Skeletal muscle satellite cell (primary cell): ENCODE results near the gene MDGA2.
"Not testable (repeated sequence)": the region's sequence is repeated elsewhere in the genome, so short reads cannot be mapped to it uniquely, and the experiment has no call there.

Experiments
- H3K27me3 ChIP-seq: 2 replicates; pipeline ENCODE4 v1.7.0; 2013; ENCODE audit warnings: low read length; ENCODE audit not compliant: control insufficient read depth, insufficient read depth
- H3K36me3 ChIP-seq: 2 replicates; pipeline ENCODE4 v1.7.0; 2013; ENCODE audit warnings: mild to moderate bottlenecking, control low read depth, low read length; ENCODE audit not compliant: insufficient read depth
- H3K4me1 ChIP-seq: 2 replicates; pipeline ENCODE4 v1.7.0; 2013; ENCODE audit warnings: low read length; ENCODE audit not compliant: control insufficient read depth, insufficient read depth
- H3K4me2 ChIP-seq: 2 replicates; pipeline ENCODE4 v1.7.0; 2013; ENCODE audit warnings: mild to moderate bottlenecking, low read length
- H3K4me3 ChIP-seq: 2 replicates; pipeline ENCODE4 v1.7.0; 2013; ENCODE audit warnings: low read length
- H3K9ac ChIP-seq: 2 replicates; pipeline ENCODE4 v1.7.0; 2013; ENCODE audit warnings: mild to moderate bottlenecking, low read depth, low read length, moderate library complexity
- H3K9me3 ChIP-seq: replicated peaks from 2 replicates; pipeline ENCODE4 v1.7.0; 2013; ENCODE audit warnings: mild to moderate bottlenecking, control low read depth, low read length

MDGA2 gene

DNA sequence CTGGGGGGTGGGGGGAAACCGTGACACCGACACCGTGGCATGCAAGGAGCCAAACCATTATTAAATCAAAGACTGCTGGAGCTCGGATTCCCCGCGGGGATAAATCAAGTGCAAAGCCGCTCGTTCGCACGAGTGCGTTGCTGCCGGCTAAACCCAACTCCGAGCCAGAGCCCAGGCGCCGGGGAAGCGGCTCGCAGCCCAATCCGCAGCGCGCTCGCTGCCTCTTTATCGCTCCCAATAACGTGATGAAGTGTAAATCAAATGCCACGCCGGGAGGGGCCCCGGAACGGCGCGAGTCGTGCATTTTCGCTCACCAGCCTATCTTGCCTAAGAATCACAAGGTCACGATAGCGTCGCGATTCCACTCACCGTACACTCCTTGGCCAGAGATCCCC, 1.3 kb downstream of the MDGA2 start:
- H3K27me3 ChIP-seq = peaks cover 11% of the 10 kb centered on the region
- H3K4me1 ChIP-seq = no peaks in the 10 kb centered on the region

DNA sequence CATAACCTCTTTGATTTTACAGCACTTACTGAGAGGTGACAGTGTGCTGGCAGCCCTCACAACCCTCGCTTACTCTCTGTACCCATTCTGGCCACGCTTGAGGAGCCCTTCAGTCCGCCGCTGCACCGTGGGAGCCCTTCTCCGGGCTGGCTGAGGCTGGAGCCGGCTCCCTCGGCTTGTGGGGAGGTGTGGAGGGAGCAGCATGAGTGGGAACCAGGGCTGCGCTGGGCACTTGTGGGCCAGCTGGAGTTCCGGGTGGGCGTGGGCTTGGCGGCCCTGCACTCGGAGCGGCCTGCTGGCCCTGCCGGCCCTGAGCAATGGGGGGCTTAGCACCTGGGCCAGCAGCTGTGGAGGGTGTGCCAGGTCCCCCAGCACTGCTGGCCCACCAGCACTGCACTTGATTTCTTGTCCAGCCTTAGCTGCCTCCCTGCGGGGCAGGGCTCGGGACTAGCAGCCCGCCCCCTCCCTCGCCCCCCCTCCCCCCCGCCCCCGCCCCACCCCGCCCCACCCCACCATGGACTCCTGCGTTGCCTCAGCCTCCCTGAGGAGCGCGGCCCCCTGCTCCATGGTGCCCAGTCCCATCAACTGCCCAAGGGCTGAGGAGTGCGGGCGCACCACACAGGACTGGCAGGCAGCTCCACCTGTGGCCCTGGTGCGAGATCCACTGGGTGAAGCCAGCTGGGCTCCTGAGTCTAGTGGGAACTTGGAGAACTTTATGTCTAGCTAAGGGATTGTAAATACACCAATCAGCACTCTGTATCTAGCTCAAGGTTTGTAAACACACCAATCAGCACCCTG, 9.9 kb downstream of the MDGA2 start:
- Histone ChIP-seq H3K4me1 (no peaks in the 10 kb centered on the region), H3K36me3 (no peaks in the 10 kb centered on the region), H3K9me3 (no peaks in the 10 kb centered on the region), H3K27me3 (no peaks in the 10 kb centered on the region), H3K4me3 (no peak overlapping the region), H3K4me2 (no peak overlapping the region), H3K9ac (no peak overlapping the region)

More for the DNA sequence above, 1.3 kb downstream of the MDGA2 start:
- Histone ChIP-seq H3K9me3 (no peaks in the 10 kb centered on the region), H3K36me3 (no peaks in the 10 kb centered on the region), H3K9ac (no peak overlapping the region), H3K4me2 (no peak overlapping the region), H3K4me3 (no peak overlapping the region)

DNA sequence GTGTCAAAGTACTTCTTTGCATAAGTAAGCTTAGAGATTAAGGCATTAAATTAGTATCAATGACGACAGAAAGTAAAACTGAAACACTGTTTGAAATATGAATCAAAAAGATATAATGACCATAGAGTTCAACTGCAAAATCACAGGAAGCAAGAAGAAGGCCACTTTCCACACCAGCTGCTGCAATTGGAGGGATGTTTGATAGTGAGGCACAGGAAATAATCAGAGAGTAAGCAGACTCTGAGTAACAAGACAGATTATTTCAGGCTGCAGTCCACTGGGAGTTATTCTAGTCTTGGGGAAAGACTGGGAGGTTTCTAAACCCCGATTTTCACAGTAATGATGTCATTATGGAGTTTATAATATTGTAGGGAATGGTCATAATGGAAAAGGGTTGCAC, 12.9 kb downstream of the MDGA2 start:
- Histone ChIP-seq H3K27me3 (no peaks in the 10 kb centered on the region), H3K9me3 (peaks cover 5% of the 10 kb centered on the region), H3K36me3 (no peaks in the 10 kb centered on the region), H3K4me3 (no peak overlapping the region), H3K9ac (no peak overlapping the region), H3K4me1 (no peaks in the 10 kb centered on the region), H3K4me2 (no peak overlapping the region)

DNA sequence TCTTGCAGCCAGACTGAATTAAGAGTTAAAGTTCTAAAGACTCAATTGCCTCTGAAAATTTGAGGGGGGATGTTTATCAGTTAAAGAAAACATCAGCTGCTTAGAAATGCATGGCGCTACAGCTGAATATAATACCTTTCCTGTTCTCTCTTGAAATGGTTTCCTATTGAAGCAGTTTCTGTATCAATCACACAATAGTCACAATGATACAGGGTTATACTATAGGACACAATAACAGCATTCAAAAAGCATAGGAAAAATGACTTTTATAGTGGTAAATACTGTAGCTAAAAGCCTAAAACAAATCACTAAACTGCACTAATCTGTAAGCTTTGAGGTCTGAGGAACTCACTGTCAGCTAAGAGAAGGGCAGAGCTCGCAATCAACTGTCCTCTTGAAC, 15.2 kb downstream of the MDGA2 start:
- Histone ChIP-seq H3K4me3 (no peak overlapping the region), H3K4me1 (no peaks in the 10 kb centered on the region), H3K9ac (no peak overlapping the region), H3K36me3 (no peaks in the 10 kb centered on the region), H3K27me3 (no peaks in the 10 kb centered on the region), H3K4me2 (no peak overlapping the region), H3K9me3 (peaks cover 5% of the 10 kb centered on the region)

- Histone ChIP-seq H3K9ac (no peak overlapping the region), H3K36me3 (no peaks in the 10 kb centered on the region)
Observed at GRCh38 chr14:47658041-47658440, 17.4 kb downstream of the MDGA2 start.

DNA sequence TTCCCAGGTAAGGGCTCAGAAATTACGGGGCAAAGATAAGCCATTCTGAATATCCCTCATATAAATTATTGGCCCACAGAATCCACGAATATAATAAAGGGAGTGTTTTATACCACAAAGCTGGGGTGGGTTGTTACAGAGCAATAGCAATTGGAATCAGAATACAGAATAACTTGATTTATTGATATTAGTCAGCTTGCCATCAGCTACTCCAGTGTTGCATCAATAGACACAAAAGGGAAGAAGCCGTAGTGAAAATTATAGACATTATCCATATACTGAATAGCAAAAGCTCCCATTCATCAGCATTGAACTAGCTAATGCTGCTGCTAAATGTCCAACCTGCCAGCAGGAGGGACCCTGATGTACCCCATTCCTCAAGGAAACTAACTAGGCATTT, 18.3 kb downstream of the MDGA2 start:
- Histone ChIP-seq H3K9me3 (peaks cover 8% of the 10 kb centered on the region), H3K4me2 (no peak overlapping the region), H3K4me3 (no peak overlapping the region), H3K9ac (no peak overlapping the region), H3K4me1 (no peaks in the 10 kb centered on the region), H3K36me3 (no peaks in the 10 kb centered on the region), H3K27me3 (no peaks in the 10 kb centered on the region)

More at GRCh38 chr14:47658041-47658440, 17.4 kb downstream of the MDGA2 start:
- Histone ChIP-seq H3K27me3 (no peaks in the 10 kb centered on the region), H3K9me3 (peaks cover 8% of the 10 kb centered on the region), H3K4me2 (no peak overlapping the region), H3K4me1 (no peaks in the 10 kb centered on the region), H3K4me3 (no peak overlapping the region)

DNA sequence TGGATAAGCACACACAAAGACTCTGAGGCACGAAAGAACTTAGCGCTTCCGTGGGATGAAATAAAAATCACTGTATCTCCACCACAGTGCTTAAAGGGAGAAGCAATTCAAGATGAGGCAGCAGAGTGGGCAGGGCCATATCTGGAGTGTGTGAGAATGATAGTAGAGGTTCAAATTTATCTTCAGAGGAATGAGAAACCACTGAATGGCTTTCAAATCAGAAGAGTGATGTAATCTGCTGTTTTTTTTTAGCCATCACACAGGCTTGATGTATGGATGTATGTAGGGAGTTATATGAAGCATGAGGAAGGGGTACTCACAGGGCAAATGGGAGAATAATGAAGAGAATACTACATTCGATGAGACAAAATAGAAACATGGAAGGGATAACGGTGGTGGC, 24.1 kb downstream of the MDGA2 start:
- no peaks in the 10 kb centered on the region for H3K36me3 ChIP-seq
- H3K9me3 ChIP-seq = peaks cover 8% of the 10 kb centered on the region
- H3K27me3 ChIP-seq = no peaks in the 10 kb centered on the region
- H3K4me2 ChIP-seq = no peak overlapping the region
- H3K4me3 ChIP-seq = no peak overlapping the region
- H3K4me1 ChIP-seq = no peaks in the 10 kb centered on the region
- no peak overlapping the region for H3K9ac ChIP-seq

DNA sequence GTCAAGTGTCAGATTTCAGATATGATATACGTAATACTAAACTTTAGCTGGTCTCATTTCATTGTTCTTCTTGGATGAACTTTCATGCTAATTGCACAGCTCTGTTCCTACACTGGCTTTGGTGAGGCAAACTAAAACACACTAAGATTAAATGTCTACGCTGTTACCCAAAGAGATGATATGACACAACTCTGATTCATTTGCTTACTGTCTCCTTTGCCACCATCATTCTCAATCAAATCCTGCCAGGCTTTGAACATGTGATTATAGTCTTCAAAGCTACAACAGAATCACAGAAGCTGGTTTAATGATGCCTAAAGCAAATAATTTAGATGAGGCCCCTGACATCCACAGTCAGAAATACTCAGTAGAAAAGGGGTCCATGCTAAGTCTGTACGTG, 37.7 kb downstream of the MDGA2 start:
- H3K4me2 ChIP-seq = no peak overlapping the region

DNA sequence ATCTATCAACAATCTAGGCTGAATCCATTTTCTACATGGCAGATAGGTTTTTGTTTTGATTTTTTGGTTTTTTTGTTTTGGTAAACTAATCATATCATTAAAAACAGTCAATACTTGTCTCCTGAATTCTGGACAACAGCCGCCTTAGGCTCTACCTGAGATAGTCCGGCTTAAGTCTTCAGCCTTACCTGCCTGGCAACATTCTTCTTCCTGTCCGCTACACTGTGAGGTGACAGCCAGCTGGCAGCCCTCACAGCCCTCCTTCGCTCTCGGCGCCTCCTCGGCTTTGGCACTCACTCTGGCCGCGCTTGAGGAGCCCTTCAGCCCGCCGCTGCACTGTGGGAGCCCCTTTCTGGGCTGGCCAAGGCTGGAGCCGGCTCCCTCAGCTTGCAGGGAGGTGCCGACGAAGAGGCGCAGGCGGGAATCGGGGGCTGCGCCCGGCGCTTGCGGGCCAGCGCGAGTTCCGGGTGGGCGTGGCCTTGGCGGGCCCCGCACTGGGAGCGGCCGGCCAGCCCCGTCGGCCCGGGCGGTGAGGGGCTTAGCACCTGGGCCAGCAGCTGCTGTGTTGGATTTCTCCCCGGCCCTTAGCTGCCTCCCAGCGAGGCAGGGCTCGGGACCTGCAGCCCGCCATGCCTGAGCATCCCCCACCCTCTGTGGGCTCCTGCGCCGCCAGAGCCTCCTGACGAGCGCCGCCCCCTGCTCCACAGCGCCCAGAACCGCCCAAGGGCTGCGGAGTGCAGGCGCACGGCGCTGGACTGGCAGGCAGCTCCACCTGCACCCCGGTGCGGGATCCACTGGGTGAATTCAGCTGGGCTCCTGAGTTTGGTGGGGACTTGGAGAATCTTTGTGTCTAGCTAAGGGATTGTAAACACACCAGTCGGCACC, 49.0 kb downstream of the MDGA2 start:
- no peak overlapping the region for H3K4me2 ChIP-seq
- no peaks in the 10 kb centered on the region for H3K4me1 ChIP-seq
- H3K27me3 ChIP-seq = no peaks in the 10 kb centered on the region
- no peak overlapping the region for H3K4me3 ChIP-seq
- no peaks in the 10 kb centered on the region for H3K36me3 ChIP-seq
- no peak overlapping the region for H3K9ac ChIP-seq
- peaks cover 4% of the 10 kb centered on the region for H3K9me3 ChIP-seq

More for the DNA sequence above, 37.7 kb downstream of the MDGA2 start:
- H3K27me3 ChIP-seq = no peaks in the 10 kb centered on the region
- no peak overlapping the region for H3K4me3 ChIP-seq
- H3K4me1 ChIP-seq = no peaks in the 10 kb centered on the region
- no peaks in the 10 kb centered on the region for H3K9me3 ChIP-seq
- H3K36me3 ChIP-seq = no peaks in the 10 kb centered on the region
- no peak overlapping the region for H3K9ac ChIP-seq

DNA sequence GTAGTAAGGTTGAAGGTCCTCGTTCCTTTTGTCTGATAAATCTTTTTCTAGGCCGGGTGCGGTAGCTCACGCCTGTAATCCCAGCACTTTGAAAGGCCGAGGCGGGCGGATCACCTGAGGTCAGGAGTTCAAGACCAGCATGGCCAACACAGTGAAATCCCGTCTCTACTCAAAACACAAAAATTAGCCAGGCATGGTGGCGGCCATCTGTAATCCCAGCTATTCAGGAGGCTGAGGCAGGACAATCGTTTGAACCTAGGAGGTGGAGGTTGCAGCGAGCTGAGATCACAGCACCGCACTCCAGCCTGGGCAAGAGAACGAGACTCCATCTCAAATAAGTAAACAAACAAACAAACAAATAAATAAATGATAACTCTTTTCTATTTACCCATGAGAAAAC, 51.3 kb downstream of the MDGA2 start:
- not testable (repeated sequence) for H3K4me2 ChIP-seq, H3K4me3 ChIP-seq, H3K9ac ChIP-seq, H3K9me3 ChIP-seq, H3K27me3 ChIP-seq, H3K36me3 ChIP-seq, H3K4me1 ChIP-seq

- Histone ChIP-seq H3K27me3 (no peaks in the 10 kb centered on the region), H3K9ac (no peak overlapping the region), H3K9me3 (peaks cover 7% of the 10 kb centered on the region), H3K36me3 (no peaks in the 10 kb centered on the region), H3K4me1 (no peaks in the 10 kb centered on the region), H3K4me3 (no peak overlapping the region), H3K4me2 (no peak overlapping the region)
Observed at GRCh38 chr14:47619392-47619791, 56.0 kb downstream of the MDGA2 start.
